Ascending aorta (tissue), 2 donors: ENCODE results near the gene PEX5L. TPM values are rescaled to one million over a fixed set of nuclear protein-coding genes. Genes with fewer than 3 reads are reported as not detected.

Source experiments
- DNase-seq, 2 donors: peaks; one replicate each; pipeline ENCODE4 v3.0.0-alpha.2; 2019; ENCODE audit warnings: low spot score in 2 of 2
- H3K27ac ChIP-seq, 2 donors: fragments of 200-600 bp; sonication (generic); one replicate each; pipeline ENCODE4 v1.5.1; 2016 to 2017; ENCODE audit warnings: mild to moderate bottlenecking in 1 of 2
- H3K27me3 ChIP-seq: fragments of 200-600 bp; sonication (generic); one replicate; pipeline ENCODE4 v1.5.1; 2017
- H3K36me3 ChIP-seq, 2 donors: fragments of 200-600 bp; sonication (generic); one replicate each; pipeline ENCODE4 v1.5.1; 2016
- H3K4me1 ChIP-seq, 2 donors: fragments of 200-600 bp; sonication (generic); one replicate each; pipeline ENCODE4 v1.5.1; 2016 to 2017; ENCODE audit warnings: mild to moderate bottlenecking in 1 of 2
- H3K4me3 ChIP-seq, 2 donors: fragments of 200-600 bp; sonication (generic); one replicate each; pipeline ENCODE4 v1.5.1; 2016 to 2017; ENCODE audit warnings: mild to moderate bottlenecking in 1 of 2
- H3K9me3 ChIP-seq, 2 donors: fragments of 200-600 bp; sonication (generic); one replicate each; pipeline ENCODE4 v1.5.1; 2016
- CTCF ChIP-seq, 3 experiments: fragments of 200-600 bp in 2 of 3; fragments of 450-650 bp in 1 of 3; sonication (generic) in 2 of 3; IDR thresholded peaks; one replicate each; pipeline ENCODE4 v1.5.1; 2016 to 2019; ENCODE audit warnings: antibody characterized with exemption in 3 of 3, mild to moderate bottlenecking in 1 of 3, moderate library complexity in 1 of 3
- intact Hi-C: fragments of 100-400 bp; cut with DNase I; formaldehyde crosslinking; loops from one replicate; pipeline ENCODE4 v1.15.1; 2023
- total RNA-seq: library from RNA; depleted of rRNA; stranded (reverse); fragments of >200 nt; gene quantifications from one replicate; pipeline ENCODE4 v1.1.0, GENCODE V29; 2016

The PEX5L gene
- total RNA-seq, 1 donor from 2014 or later: 0.11 TPM

DNA sequence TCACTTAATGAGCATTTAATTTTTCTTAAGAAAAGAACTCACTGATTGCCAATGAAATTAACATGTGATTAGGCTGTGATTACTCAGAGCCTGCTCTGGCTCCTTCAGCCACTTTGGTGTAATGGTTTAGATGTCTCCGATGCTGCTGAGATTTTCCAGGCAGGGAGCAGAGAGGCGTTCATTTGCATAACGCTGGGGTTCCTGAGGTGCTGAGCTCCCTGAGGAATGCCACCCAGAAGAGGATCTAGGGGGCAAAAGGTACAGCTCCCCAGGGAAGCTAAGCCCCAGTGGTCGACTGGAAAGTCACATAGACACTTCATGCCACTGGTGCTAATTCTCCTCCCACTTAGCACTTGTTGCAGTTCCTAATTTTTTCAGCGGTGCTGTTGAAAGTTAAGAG lies 264.4 kb downstream of the PEX5L start:
- DNase-seq: no peak
- no peaks in the 10 kb centered on the region for H3K9me3 ChIP-seq
- no peak overlapping the region for H3K27ac ChIP-seq
- no peak overlapping the region for H3K4me3 ChIP-seq
- no peak for TF ChIP-seq CTCF (IDR thresholded peaks at IDR 0.05)
- peaks cover 5 to 16% of the 10 kb centered on the region in 2 donors for H3K36me3 ChIP-seq
- H3K4me1 ChIP-seq: no peaks in the 10 kb centered on the region
- intact Hi-C loops: no loop called here
- no peaks in the 10 kb centered on the region for H3K27me3 ChIP-seq

DNA sequence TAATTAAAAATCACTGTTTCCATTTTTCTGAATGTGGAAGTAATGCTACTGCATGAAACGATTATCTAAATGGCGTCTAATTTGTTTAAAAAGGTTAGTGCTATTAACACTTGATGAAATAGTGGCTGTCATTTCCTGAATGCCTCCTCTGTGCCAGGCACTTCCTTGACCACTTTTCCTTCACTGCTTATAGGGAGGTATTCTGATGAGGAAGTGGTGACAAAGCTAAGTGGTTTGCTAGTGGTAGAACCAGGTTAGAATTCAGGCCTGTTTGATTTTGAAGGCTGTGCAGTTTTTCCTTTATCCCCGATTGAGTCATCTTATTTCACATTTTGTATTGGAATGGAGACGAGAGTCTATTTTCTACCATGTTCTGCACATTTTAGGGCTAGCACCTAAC lies 264.9 kb downstream of the PEX5L start:
- no peaks in the 10 kb centered on the region for H3K4me1 ChIP-seq
- H3K4me3 ChIP-seq: no peak overlapping the region
- H3K36me3 ChIP-seq: peaks cover 6 to 18% of the 10 kb centered on the region in 2 donors
- H3K27me3 ChIP-seq: no peaks in the 10 kb centered on the region
- H3K27ac ChIP-seq: no peak overlapping the region
- no peaks in the 10 kb centered on the region for H3K9me3 ChIP-seq
- no peak for TF ChIP-seq CTCF (IDR thresholded peaks at IDR 0.05)
- DNase-seq: no peak
- intact Hi-C loops: no loop called here

GRCh38 chr3:179769411-179770247 lies 267.1 kb downstream of the PEX5L start:
- DNase-seq: no peak
- intact Hi-C loops: no loop called here
- TF ChIP-seq CTCF (IDR thresholded peaks at IDR 0.05): no peak
- Histone ChIP-seq H3K4me1 (no peaks in the 10 kb centered on the region), H3K9me3 (no peaks in the 10 kb centered on the region), H3K27me3 (no peaks in the 10 kb centered on the region), H3K27ac (no peak overlapping the region), H3K36me3 (peaks cover 11 to 33% of the 10 kb centered on the region in 2 donors), H3K4me3 (no peak overlapping the region)

DNA sequence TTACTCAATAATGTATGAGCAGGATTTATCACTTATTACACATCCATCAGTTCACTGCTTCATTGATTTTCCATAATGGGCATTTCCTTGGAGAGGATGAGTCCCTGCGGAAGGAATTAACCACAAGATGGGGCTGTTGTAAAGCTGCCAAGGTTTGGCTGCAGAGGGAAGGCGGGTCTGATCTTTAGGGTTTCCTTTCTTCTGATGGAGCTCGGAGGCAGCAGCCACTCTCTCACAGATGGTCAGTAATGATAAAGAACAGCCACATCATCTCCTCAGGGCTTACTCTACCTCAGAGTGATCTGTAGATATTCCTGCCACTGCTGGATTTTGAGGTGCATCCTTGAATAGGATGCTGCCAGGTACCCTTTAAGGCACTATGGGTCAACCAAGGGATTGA lies 268.7 kb downstream of the PEX5L start:
- H3K4me3 ChIP-seq: no peak overlapping the region
- H3K27me3 ChIP-seq: no peaks in the 10 kb centered on the region
- DNase-seq: no peak
- H3K27ac ChIP-seq: no peak overlapping the region
- no peak for TF ChIP-seq CTCF (IDR thresholded peaks at IDR 0.05)
- no peaks in the 10 kb centered on the region for H3K4me1 ChIP-seq
- intact Hi-C loops: no loop called here
- H3K36me3 ChIP-seq: peaks cover 16 to 29% of the 10 kb centered on the region in 2 donors
- H3K9me3 ChIP-seq: no peaks in the 10 kb centered on the region

- TF ChIP-seq CTCF (IDR thresholded peaks at IDR 0.05): no peak
- H3K36me3 ChIP-seq: peaks cover 14 to 35% of the 10 kb centered on the region in 2 donors
- H3K4me1 ChIP-seq: no peaks in the 10 kb centered on the region
- DNase-seq: no peak
- H3K27me3 ChIP-seq: no peaks in the 10 kb centered on the region
- H3K9me3 ChIP-seq: no peaks in the 10 kb centered on the region
- intact Hi-C loops: no loop called here
- H3K27ac ChIP-seq: no peak overlapping the region
- H3K4me3 ChIP-seq: no peak overlapping the region
Measured at GRCh38 chr3:179766416-179767133, 270.2 kb downstream of the PEX5L start.
